Spinal cord (tissue), 10 donors: Measurements from ENCODE around the gene PDE6C. TPM values are rescaled to one million over a fixed set of nuclear protein-coding genes. Genes with fewer than 3 reads are reported as not detected.

Experiments
- DNase-seq, 6 donors: peaks; one replicate each; pipeline versions ENCODE4 v3.0.0 to v3.0.0-alpha.2; 2013 to 2015; ENCODE audit warnings: low spot score in 6 of 6, low read depth in 4 of 6
- H3K27ac ChIP-seq: one replicate; pipeline ENCODE4 v1.5.1; 2013; ENCODE audit warnings: low read depth, low read length, control low read depth
- H3K27me3 ChIP-seq: one replicate; pipeline ENCODE4 v1.6.1; 2013; ENCODE audit warnings: low read length; ENCODE audit not compliant: control insufficient read depth, insufficient read depth
- H3K36me3 ChIP-seq: one replicate; pipeline ENCODE4 v1.6.1; 2013; ENCODE audit warnings: low read length; ENCODE audit not compliant: control insufficient read depth, insufficient read depth
- H3K4me1 ChIP-seq: one replicate; pipeline ENCODE4 v1.6.1; 2013; ENCODE audit warnings: low read length; ENCODE audit not compliant: control insufficient read depth, insufficient read depth
- H3K4me3 ChIP-seq: one replicate; pipeline ENCODE4 v1.5.1; 2013; ENCODE audit warnings: low read depth, low read length, control low read depth
- H3K9me3 ChIP-seq: one replicate; pipeline ENCODE4 v1.6.1; 2013; ENCODE audit warnings: low read length; ENCODE audit not compliant: control insufficient read depth, insufficient read depth
- WGBS: methylation state at CpG from one replicate; pipeline ENCODE4 v1.1.5; 2013; ENCODE audit warnings: missing lambda C conversion rate; ENCODE audit not compliant: insufficient coverage; 5-methylcytosine and 5-hydroxymethylcytosine counted together
- polyA plus RNA-seq, 2 donors: library from polyadenylated mRNA; unstranded; fragments of 120-200 nt; gene quantifications; one replicate each; pipeline ENCODE4 v1.2.1, GENCODE V29; 2013; ENCODE audit not compliant: insufficient read length in 2 of 2
- total RNA-seq, 2 donors: library from RNA; depleted of rRNA in 1 of 2; stranded (reverse); fragments of 120-200 nt in 1 of 2; fragments of >200 nt in 1 of 2; gene quantifications; one replicate each; pipeline versions ENCODE4 v1.2.3 to v1.2.4, GENCODE V29; 2013 to 2014
- donor health status: healthy.

The PDE6C gene
- total and polyA plus RNA-seq, 4 donors = 0.82 to 3.5 TPM; not detected in 2

GRCh38 chr10:93620925-93621324 lies 8.6 kb downstream of the PDE6C start:
- WGBS = 68% methylated on average over 5 of the region's 7 CpGs
- H3K4me3 ChIP-seq = no peak overlapping the region
- DNase-seq = no peak
- H3K4me1 ChIP-seq = no peaks in the 10 kb centered on the region
- H3K27me3 ChIP-seq = no peaks in the 10 kb centered on the region
- H3K9me3 ChIP-seq = no peaks in the 10 kb centered on the region
- H3K36me3 ChIP-seq = no peaks in the 10 kb centered on the region
- H3K27ac ChIP-seq = no peak overlapping the region

- H3K27me3 ChIP-seq = no peaks in the 10 kb centered on the region
- no peak for DNase-seq
- H3K4me1 ChIP-seq = no peaks in the 10 kb centered on the region
- H3K4me3 ChIP-seq = no peak overlapping the region
- no peak overlapping the region for H3K27ac ChIP-seq
- no peaks in the 10 kb centered on the region for H3K9me3 ChIP-seq
- H3K36me3 ChIP-seq = no peaks in the 10 kb centered on the region
- 57% methylated on average over 1 of the region's 1 CpG for WGBS
These were observed 10.6 kb downstream of the PDE6C start for GRCh38 chr10:93622942-93623341.

- no peak for DNase-seq
- WGBS = 75% methylated on average over 4 of the region's 4 CpGs
These were observed 16.5 kb downstream of the PDE6C start for GRCh38 chr10:93628858-93629257.

GRCh38 chr10:93629647-93630305 lies 17.4 kb downstream of the PDE6C start:
- Histone ChIP-seq H3K27me3 (no peaks in the 10 kb centered on the region), H3K4me1 (peaks cover 7% of the 10 kb centered on the region), H3K4me3 (no peak overlapping the region), H3K27ac (no peak overlapping the region), H3K36me3 (no peaks in the 10 kb centered on the region), H3K9me3 (no peaks in the 10 kb centered on the region)
- peak in 2 of 6 donors; percentile 16 to 59 for DNase-seq
- WGBS = 65% methylated on average over 4 of the region's 7 CpGs

More at GRCh38 chr10:93628858-93629257, 16.5 kb downstream of the PDE6C start:
- Histone ChIP-seq H3K36me3 (no peaks in the 10 kb centered on the region), H3K9me3 (no peaks in the 10 kb centered on the region), H3K4me3 (no peak overlapping the region), H3K27me3 (no peaks in the 10 kb centered on the region), H3K27ac (no peak overlapping the region), H3K4me1 (peaks cover 7% of the 10 kb centered on the region)

- Histone ChIP-seq H3K4me3 (no peak overlapping the region), H3K36me3 (no peaks in the 10 kb centered on the region), H3K27ac (no peak overlapping the region), H3K9me3 (no peaks in the 10 kb centered on the region), H3K4me1 (peaks cover 7% of the 10 kb centered on the region), H3K27me3 (no peaks in the 10 kb centered on the region)
- WGBS = 61% methylated on average over 12 of the region's 15 CpGs
- DNase-seq = peak in 4 of 6 donors; percentile 0 to 61 (median 12)
These were observed 18.6 kb downstream of the PDE6C start for GRCh38 chr10:93630625-93631557.

- H3K36me3 ChIP-seq = no peaks in the 10 kb centered on the region
- WGBS = 95% methylated on average over 2 of the region's 7 CpGs
- no peak overlapping the region for H3K4me3 ChIP-seq
- no peak for DNase-seq
- H3K4me1 ChIP-seq = no peaks in the 10 kb centered on the region
- H3K27ac ChIP-seq = no peak overlapping the region
- H3K27me3 ChIP-seq = no peaks in the 10 kb centered on the region
- no peaks in the 10 kb centered on the region for H3K9me3 ChIP-seq
These were observed 27.5 kb downstream of the PDE6C start for GRCh38 chr10:93639791-93640190.

GRCh38 chr10:93652857-93653256 lies 40.5 kb downstream of the PDE6C start:
- Histone ChIP-seq H3K36me3 (no peaks in the 10 kb centered on the region), H3K4me3 (no peak overlapping the region), H3K27me3 (no peaks in the 10 kb centered on the region), H3K4me1 (no peaks in the 10 kb centered on the region), H3K27ac (no peak overlapping the region), H3K9me3 (no peaks in the 10 kb centered on the region)
- no peak for DNase-seq
- WGBS = no CpG with 5 or more reads among the region's 1 CpG

- DNase-seq = no peak
- Histone ChIP-seq H3K4me3 (no peak overlapping the region), H3K36me3 (no peaks in the 10 kb centered on the region), H3K27ac (no peak overlapping the region), H3K9me3 (no peaks in the 10 kb centered on the region), H3K27me3 (no peaks in the 10 kb centered on the region), H3K4me1 (no peaks in the 10 kb centered on the region)
- WGBS = no CpG with 5 or more reads among the region's 1 CpG
These were observed 41.9 kb downstream of the PDE6C start for GRCh38 chr10:93654201-93654600.

GRCh38 chr10:93656155-93656554 lies 43.8 kb downstream of the PDE6C start:
- WGBS = no CpG with 5 or more reads among the region's 1 CpG
- no peak overlapping the region for H3K4me3 ChIP-seq
- no peak overlapping the region for H3K27ac ChIP-seq
- H3K9me3 ChIP-seq = no peaks in the 10 kb centered on the region
- no peak for DNase-seq
- no peaks in the 10 kb centered on the region for H3K4me1 ChIP-seq
- no peaks in the 10 kb centered on the region for H3K36me3 ChIP-seq
- no peaks in the 10 kb centered on the region for H3K27me3 ChIP-seq
